GM23338 (cell line): ENCODE results near the gene LMBR1L. TPM values are rescaled to one million over a fixed set of nuclear protein-coding genes. Genes with fewer than 3 reads are reported as not detected.

ENCODE experiments used
- ATAC-seq: fragments of 200-7000 bp; cut with Tn5 transposase; 3 replicates; pipeline ENCODE4 v1.9.1; 2020
- DNase-seq: peaks from one replicate; pipeline ENCODE4 v3.0.0-alpha.2; 2015; ENCODE audit warnings: low spot score
- H2AFZ ChIP-seq: fragments of 200-600 bp; sonication (generic); 2 replicates; pipeline ENCODE4 v1.8.0; 2016; ENCODE audit warnings: antibody characterized with exemption, mild to moderate bottlenecking, moderate library complexity
- H3F3A ChIP-seq: fragments of 200-600 bp; sonication (generic); replicated peaks from 2 replicates; pipeline ENCODE4 v1.8.0; 2017; ENCODE audit warnings: antibody characterized with exemption, mixed run types, low read depth
- H3K27ac ChIP-seq: fragments of 200-600 bp; sonication (generic); 2 replicates; pipeline ENCODE4 v1.6.1; 2016; ENCODE audit warnings: low read depth
- H3K27me3 ChIP-seq: fragments of 200-600 bp; sonication (generic); 2 replicates; pipeline ENCODE4 v1.8.0; 2016; ENCODE audit warnings: mild to moderate bottlenecking, mixed run types, moderate library complexity; ENCODE audit not compliant: insufficient read depth
- H3K36me3 ChIP-seq: fragments of 200-600 bp; sonication (generic); 2 replicates; pipeline ENCODE4 v1.8.0; 2016; ENCODE audit warnings: mild to moderate bottlenecking; ENCODE audit not compliant: insufficient read depth
- H3K4me1 ChIP-seq: fragments of 200-600 bp; sonication (generic); 2 replicates; pipeline ENCODE4 v1.8.0; 2016; ENCODE audit warnings: mild to moderate bottlenecking, moderate library complexity; ENCODE audit not compliant: insufficient read depth
- H3K4me2 ChIP-seq: fragments of 200-600 bp; sonication (generic); 2 replicates; pipeline ENCODE4 v1.7.1; 2017; ENCODE audit warnings: mixed run types
- H3K4me3 ChIP-seq: fragments of 200-600 bp; sonication (generic); 2 replicates; pipeline ENCODE4 v1.6.1; 2016; ENCODE audit warnings: mixed run types
- H3K79me2 ChIP-seq: fragments of 200-600 bp; sonication (generic); replicated peaks from 2 replicates; pipeline ENCODE4 v1.8.0; 2017; ENCODE audit warnings: mild to moderate bottlenecking; ENCODE audit not compliant: insufficient read depth
- H3K9me2 ChIP-seq: fragments of 200-600 bp; sonication (generic); 2 replicates; pipeline ENCODE4 v1.8.0; 2017; ENCODE audit not compliant: insufficient read depth
- H4K20me1 ChIP-seq: fragments of 200-600 bp; sonication (generic); replicated peaks from 2 replicates; pipeline ENCODE4 v1.8.0; 2017; ENCODE audit warnings: mild to moderate bottlenecking; ENCODE audit not compliant: insufficient read depth
- H3K27ac Mint-ChIP-seq: 2 replicates; pipeline ENCODE4 v1.8.0; 2020; ENCODE audit warnings: inconsistent platforms, mild to moderate bottlenecking, moderate library complexity, mixed read lengths
- H3K27me3 Mint-ChIP-seq: 3 replicates; pipeline ENCODE4 v1.8.0; 2022; ENCODE audit warnings: low read depth, mild to moderate bottlenecking, moderate library complexity, mixed read lengths, inconsistent platforms; ENCODE audit not compliant: insufficient read depth, poor library complexity
- H3K36me3 Mint-ChIP-seq: 3 replicates; pipeline ENCODE4 v1.8.0; 2021; ENCODE audit warnings: low read depth, mild to moderate bottlenecking, inconsistent platforms, moderate library complexity, mixed read lengths
- H3K4me1 Mint-ChIP-seq: 3 replicates; pipeline ENCODE4 v1.8.0; 2020; ENCODE audit warnings: mild to moderate bottlenecking, inconsistent platforms, mixed read lengths
- H3K4me3 Mint-ChIP-seq: 3 replicates; pipeline ENCODE4 v1.8.0; 2021; ENCODE audit warnings: moderate library complexity, mild to moderate bottlenecking, inconsistent platforms, mixed read lengths
- H3K9me3 Mint-ChIP-seq: 3 replicates; pipeline ENCODE4 v1.8.0; 2020; ENCODE audit warnings: moderate library complexity, mild to moderate bottlenecking, inconsistent platforms, mixed read lengths
- CREB1 ChIP-seq: fragments of 250-450 bp; sonication (Bioruptor Pico); IDR thresholded peaks from 2 replicates; pipeline ENCODE4 v1.5.0; 2020; ENCODE audit warnings: low read depth, mild to moderate bottlenecking, moderate library complexity
- EZH2phosphoT487 ChIP-seq: fragments of 200-600 bp; sonication (generic); IDR thresholded peaks from one replicate; pipeline ENCODE4 v1.8.1; 2018; ENCODE audit warnings: antibody characterized with exemption; ENCODE audit not compliant: unreplicated experiment
- JUNB ChIP-seq: IDR thresholded peaks from one replicate; pipeline ENCODE4 v1.6.1; 2016; ENCODE audit warnings: antibody characterized with exemption; ENCODE audit not compliant: unreplicated experiment
- NANOG ChIP-seq: IDR thresholded peaks from 2 replicates; pipeline ENCODE4 v1.6.1; 2016; ENCODE audit warnings: antibody characterized with exemption, borderline replicate concordance
- polyA plus RNA-seq: library from polyadenylated mRNA; unstranded; fragments of >200 nt; fragmentation: Nextera tagmentation; extraction: Ambion mirVana; gene quantifications from 2 replicates; pipeline ENCODE4 v1.2.1, GENCODE V29; 2016
- total RNA-seq: library from RNA; depleted of rRNA; stranded (reverse); fragments of >200 nt; shearing (Covaris generic); gene quantifications from 2 replicates; pipeline ENCODE4 v1.2.3, GENCODE V29; 2014
- TF ChIP-seq, protein P1 (sequence below), 2 experiments: fragments of 200-600 bp in 1 of 2; sonication (generic) in 1 of 2; conservative IDR thresholded peaks; 2 replicates each; pipeline versions ENCODE4 v1.5.1 to v1.6.1; 2016 to 2017; ENCODE audit warnings: antibody characterized with exemption in 2 of 2, low read depth in 2 of 2, mild to moderate bottlenecking in 2 of 2, moderate library complexity in 1 of 2
- TF ChIP-seq, protein P2 (sequence below): IDR thresholded peaks from 2 replicates; pipeline ENCODE4 v1.6.1; 2016; ENCODE audit warnings: antibody characterized with exemption
- TF ChIP-seq, protein P3 (sequence below): fragments of 250-450 bp; sonication (Bioruptor Pico); IDR thresholded peaks from 2 replicates; pipeline ENCODE4 v1.5.0; 2020; ENCODE audit warnings: mild to moderate bottlenecking, moderate library complexity

LMBR1L gene
- total and polyA plus RNA-seq, 2 experiments from 2014 or later: 19.8 to 57.0 TPM

DNA sequence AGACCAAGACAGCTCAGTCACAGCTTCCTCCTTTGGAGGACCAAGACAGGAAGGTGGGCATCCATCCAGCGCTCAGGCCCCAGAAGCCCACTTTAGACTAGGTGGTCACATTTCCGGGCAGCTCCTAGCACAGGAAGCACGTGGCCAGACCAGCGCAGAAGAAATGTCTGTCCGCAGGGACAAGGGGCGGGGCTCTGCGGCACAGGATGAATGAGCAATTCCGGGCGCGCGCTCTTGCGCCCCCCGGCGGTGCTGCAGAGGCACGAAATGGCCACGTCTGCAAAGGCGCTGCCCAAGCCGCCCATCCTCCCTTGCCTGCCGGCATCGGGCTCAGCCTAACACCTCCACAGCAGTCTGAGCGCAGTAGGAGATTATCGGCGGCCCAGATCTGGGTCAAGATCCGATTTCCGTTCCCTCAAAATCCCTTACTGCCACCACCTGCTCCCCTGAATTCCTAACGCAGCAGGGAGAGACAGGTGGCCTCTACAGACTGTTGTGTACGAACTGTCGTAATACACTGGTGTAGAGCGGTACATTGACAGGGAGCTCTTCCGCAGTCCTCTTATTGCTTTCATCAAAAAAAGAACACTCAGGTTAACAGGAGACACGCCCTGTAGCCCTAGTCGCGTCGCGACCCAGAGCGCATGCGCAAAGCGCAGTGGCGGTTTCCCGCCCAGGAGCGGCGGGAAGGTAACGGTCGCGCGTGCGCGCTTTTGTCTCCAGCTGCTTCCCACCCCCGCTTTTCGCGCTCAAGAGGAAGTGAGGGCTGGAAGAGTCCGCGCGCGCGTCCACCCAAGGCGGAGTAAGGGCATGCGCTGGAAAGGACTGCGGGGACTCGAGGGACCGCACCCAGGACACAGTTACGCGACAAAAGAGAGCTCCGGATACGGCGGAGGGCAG is 19.8 kb upstream of the LMBR1L start:
- Histone ChIP-seq H3K27ac (peak overlapping the region; percentile 99), H3K4me2 (peak overlapping the region; percentile 99), H3K27me3 (no peaks in the 10 kb centered on the region), H3K36me3 (peaks cover 27% of the 10 kb centered on the region), H3K4me1 (peaks cover 9% of the 10 kb centered on the region), H3F3A (peaks cover 40% of the 10 kb centered on the region), H4K20me1 (peaks cover 17% of the 10 kb centered on the region), H3K4me3 (peak overlapping the region; percentile 100), H2AFZ (no peak overlapping the region), H3K9me2 (no peaks in the 10 kb centered on the region; the same call in 1 of the 2 replicates), H3K79me2 (peaks cover 28% of the 10 kb centered on the region)
- ATAC-seq: peak; percentile 68
- H3K36me3 Mint-ChIP-seq: peaks cover 49% of the 10 kb centered on the region
- peak overlapping the region; percentile 98 for H3K27ac Mint-ChIP-seq
- peaks cover 28% of the 10 kb centered on the region for H3K4me1 Mint-ChIP-seq
- H3K4me3 Mint-ChIP-seq: peak overlapping the region; percentile 95
- H3K27me3 Mint-ChIP-seq: peaks cover 27% of the 10 kb centered on the region
- peaks cover 4% of the 10 kb centered on the region; the same call in 1 of the 3 replicates for H3K9me3 Mint-ChIP-seq
- DNase-seq: peak; percentile 96
- TF ChIP-seq CREB1 (CRISPR knock-in tag) (peak; percentile 51), EZH2phosphoT487 (no peak), NANOG (no peak; the same call in 1 of the 2 replicates)
- TF ChIP-seq, protein P1, sequence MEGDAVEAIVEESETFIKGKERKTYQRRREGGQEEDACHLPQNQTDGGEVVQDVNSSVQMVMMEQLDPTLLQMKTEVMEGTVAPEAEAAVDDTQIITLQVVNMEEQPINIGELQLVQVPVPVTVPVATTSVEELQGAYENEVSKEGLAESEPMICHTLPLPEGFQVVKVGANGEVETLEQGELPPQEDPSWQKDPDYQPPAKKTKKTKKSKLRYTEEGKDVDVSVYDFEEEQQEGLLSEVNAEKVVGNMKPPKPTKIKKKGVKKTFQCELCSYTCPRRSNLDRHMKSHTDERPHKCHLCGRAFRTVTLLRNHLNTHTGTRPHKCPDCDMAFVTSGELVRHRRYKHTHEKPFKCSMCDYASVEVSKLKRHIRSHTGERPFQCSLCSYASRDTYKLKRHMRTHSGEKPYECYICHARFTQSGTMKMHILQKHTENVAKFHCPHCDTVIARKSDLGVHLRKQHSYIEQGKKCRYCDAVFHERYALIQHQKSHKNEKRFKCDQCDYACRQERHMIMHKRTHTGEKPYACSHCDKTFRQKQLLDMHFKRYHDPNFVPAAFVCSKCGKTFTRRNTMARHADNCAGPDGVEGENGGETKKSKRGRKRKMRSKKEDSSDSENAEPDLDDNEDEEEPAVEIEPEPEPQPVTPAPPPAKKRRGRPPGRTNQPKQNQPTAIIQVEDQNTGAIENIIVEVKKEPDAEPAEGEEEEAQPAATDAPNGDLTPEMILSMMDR (conservative IDR thresholded peaks at IDR 0.05; ENCODE audit: low read depth in 2 of 2): peak; percentile 71 to 87
- TF ChIP-seq, protein P2, sequence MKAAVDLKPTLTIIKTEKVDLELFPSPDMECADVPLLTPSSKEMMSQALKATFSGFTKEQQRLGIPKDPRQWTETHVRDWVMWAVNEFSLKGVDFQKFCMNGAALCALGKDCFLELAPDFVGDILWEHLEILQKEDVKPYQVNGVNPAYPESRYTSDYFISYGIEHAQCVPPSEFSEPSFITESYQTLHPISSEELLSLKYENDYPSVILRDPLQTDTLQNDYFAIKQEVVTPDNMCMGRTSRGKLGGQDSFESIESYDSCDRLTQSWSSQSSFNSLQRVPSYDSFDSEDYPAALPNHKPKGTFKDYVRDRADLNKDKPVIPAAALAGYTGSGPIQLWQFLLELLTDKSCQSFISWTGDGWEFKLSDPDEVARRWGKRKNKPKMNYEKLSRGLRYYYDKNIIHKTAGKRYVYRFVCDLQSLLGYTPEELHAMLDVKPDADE: 0 out of 2 replicates have a peak, but pooled peaks have one; percentile 32

DNA sequence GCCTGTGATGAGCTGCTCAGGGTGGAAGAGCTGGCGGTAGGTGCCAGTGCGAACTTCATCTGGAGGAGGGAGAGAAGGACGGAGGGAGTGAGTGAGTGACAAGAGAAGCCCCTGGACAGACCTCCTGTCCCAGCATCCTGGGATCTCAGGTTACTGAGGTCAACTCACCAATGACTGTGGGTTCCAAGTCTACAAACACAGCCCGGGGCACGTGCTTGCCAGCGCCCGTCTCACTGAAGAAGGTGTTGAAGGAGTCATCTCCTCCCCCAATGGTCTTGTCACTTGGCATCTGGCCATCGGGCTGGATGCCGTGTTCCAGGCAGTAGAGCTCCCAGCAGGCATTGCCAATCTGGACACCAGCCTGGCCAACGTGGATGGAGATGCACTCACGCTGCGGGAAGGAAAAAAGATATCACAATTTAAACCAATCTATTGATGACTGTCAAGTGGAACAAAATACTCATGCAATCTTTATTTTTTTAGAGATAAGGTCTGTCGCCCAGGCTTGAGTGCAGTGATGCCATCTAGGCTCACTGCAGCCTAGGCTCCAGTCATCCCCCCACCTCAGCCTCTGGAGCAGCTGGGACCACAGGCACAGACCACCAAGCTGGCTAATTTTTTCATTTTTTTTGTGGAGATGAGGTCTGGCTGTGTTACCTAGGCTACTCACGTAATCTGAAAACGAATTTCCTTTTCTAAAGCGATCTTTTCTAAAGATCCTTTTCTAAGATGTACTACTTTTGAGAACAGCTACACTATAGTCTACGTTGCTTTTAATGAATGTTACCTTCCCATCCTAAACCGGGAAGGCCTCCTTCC is 18.9 kb upstream of the LMBR1L start:
- H3K4me3 ChIP-seq: peak overlapping the region; percentile 100
- H3K4me1 ChIP-seq: peaks cover 9% of the 10 kb centered on the region
- peak overlapping the region; percentile 99 for H3K4me2 ChIP-seq
- peak overlapping the region; percentile 98 for H3K27ac Mint-ChIP-seq
- no peak overlapping the region for H2AFZ ChIP-seq
- H3K27me3 Mint-ChIP-seq: peaks cover 25% of the 10 kb centered on the region
- peaks cover 40% of the 10 kb centered on the region for H3F3A ChIP-seq
- peaks cover 17% of the 10 kb centered on the region for H4K20me1 ChIP-seq
- peaks cover 27% of the 10 kb centered on the region for H3K36me3 ChIP-seq
- H3K4me1 Mint-ChIP-seq: peaks cover 28% of the 10 kb centered on the region
- peak overlapping the region; percentile 99 for H3K27ac ChIP-seq
- peaks cover 49% of the 10 kb centered on the region for H3K36me3 Mint-ChIP-seq
- peak overlapping the region; percentile 95 for H3K4me3 Mint-ChIP-seq
- ATAC-seq (no peak), DNase-seq (no peak)
- H3K27me3 ChIP-seq: no peaks in the 10 kb centered on the region
- peaks cover 28% of the 10 kb centered on the region for H3K79me2 ChIP-seq
- peaks cover 4% of the 10 kb centered on the region; the same call in 1 of the 3 replicates for H3K9me3 Mint-ChIP-seq
- no peaks in the 10 kb centered on the region; the same call in 1 of the 2 replicates for H3K9me2 ChIP-seq
- TF ChIP-seq, protein P3, sequence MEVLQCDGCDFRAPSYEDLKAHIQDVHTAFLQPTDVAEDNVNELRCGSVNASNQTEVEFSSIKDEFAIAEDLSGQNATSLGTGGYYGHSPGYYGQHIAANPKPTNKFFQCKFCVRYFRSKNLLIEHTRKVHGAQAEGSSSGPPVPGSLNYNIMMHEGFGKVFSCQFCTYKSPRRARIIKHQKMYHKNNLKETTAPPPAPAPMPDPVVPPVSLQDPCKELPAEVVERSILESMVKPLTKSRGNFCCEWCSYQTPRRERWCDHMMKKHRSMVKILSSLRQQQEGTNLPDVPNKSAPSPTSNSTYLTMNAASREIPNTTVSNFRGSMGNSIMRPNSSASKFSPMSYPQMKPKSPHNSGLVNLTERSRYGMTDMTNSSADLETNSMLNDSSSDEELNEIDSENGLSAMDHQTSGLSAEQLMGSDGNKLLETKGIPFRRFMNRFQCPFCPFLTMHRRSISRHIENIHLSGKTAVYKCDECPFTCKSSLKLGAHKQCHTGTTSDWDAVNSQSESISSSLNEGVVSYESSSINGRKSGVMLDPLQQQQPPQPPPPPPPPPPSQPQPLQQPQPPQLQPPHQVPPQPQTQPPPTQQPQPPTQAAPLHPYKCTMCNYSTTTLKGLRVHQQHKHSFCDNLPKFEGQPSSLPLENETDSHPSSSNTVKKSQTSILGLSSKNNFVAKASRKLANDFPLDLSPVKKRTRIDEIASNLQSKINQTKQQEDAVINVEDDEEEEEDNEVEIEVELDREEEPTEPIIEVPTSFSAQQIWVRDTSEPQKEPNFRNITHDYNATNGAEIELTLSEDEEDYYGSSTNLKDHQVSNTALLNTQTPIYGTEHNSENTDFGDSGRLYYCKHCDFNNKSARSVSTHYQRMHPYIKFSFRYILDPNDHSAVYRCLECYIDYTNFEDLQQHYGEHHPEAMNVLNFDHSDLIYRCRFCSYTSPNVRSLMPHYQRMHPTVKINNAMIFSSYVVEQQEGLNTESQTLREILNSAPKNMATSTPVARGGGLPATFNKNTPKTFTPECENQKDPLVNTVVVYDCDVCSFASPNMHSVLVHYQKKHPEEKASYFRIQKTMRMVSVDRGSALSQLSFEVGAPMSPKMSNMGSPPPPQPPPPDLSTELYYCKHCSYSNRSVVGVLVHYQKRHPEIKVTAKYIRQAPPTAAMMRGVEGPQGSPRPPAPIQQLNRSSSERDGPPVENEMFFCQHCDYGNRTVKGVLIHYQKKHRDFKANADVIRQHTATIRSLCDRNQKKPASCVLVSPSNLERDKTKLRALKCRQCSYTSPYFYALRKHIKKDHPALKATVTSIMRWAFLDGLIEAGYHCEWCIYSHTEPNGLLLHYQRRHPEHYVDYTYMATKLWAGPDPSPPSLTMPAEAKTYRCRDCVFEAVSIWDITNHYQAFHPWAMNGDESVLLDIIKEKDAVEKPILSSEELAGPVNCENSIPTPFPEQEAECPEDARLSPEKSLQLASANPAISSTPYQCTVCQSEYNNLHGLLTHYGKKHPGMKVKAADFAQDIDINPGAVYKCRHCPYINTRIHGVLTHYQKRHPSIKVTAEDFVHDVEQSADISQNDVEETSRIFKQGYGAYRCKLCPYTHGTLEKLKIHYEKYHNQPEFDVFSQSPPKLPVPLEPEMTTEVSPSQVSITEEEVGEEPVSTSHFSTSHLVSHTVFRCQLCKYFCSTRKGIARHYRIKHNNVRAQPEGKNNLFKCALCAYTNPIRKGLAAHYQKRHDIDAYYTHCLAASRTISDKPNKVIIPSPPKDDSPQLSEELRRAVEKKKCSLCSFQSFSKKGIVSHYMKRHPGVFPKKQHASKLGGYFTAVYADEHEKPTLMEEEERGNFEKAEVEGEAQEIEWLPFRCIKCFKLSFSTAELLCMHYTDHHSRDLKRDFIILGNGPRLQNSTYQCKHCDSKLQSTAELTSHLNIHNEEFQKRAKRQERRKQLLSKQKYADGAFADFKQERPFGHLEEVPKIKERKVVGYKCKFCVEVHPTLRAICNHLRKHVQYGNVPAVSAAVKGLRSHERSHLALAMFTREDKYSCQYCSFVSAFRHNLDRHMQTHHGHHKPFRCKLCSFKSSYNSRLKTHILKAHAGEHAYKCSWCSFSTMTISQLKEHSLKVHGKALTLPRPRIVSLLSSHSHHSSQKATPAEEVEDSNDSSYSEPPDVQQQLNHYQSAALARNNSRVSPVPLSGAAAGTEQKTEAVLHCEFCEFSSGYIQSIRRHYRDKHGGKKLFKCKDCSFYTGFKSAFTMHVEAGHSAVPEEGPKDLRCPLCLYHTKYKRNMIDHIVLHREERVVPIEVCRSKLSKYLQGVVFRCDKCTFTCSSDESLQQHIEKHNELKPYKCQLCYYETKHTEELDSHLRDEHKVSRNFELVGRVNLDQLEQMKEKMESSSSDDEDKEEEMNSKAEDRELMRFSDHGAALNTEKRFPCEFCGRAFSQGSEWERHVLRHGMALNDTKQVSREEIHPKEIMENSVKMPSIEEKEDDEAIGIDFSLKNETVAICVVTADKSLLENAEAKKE (CRISPR knock-in tag): no peak
- no peak for TF ChIP-seq JUNB
